ENCODE data around the gene LYVE1. TPM values are rescaled to one million over a fixed set of nuclear protein-coding genes. Genes with fewer than 3 reads are reported as not detected.
A peak's percentile ranks its signal among the peaks of the same experiment; 100 is the strongest.

The LYVE1 gene
- total RNA-seq, 2 donors from 2014 or later = not detected

- Mint-ChIP-seq H3K27me3 (peaks cover 47% of the 10 kb centered on the region), H3K27ac (no peak overlapping the region), H3K36me3 (ENCODE audit: low read depth) (no peaks in the 10 kb centered on the region), H3K4me3 (no peak overlapping the region), H3K4me1 (peaks cover 2% of the 10 kb centered on the region)
- DNase-seq (no peak), ATAC-seq (no peak)
- no peaks in the 10 kb centered on the region for H3K9me3 ChIP-seq (ENCODE audit: control insufficient read depth, low read length, poor library complexity, severe bottlenecking)
Measured at GRCh38 chr11:10564030-10564429, 4.4 kb downstream of the LYVE1 start.

- no peak for ATAC-seq
- H3K9me3 ChIP-seq (ENCODE audit: control insufficient read depth, low read length, poor library complexity, severe bottlenecking) = no peaks in the 10 kb centered on the region
- H3K27ac Mint-ChIP-seq = no peak overlapping the region
Measured at GRCh38 chr11:10561947-10562346, 6.5 kb downstream of the LYVE1 start.

GRCh38 chr11:10561043-10561818 is 7.2 kb downstream of the LYVE1 start:
- no peak for ATAC-seq
- peaks cover 5% of the 10 kb centered on the region for H3K4me1 Mint-ChIP-seq

More at GRCh38 chr11:10561947-10562346, 6.5 kb downstream of the LYVE1 start:
- no peak for DNase-seq
- H3K36me3 Mint-ChIP-seq (ENCODE audit: low read depth) = no peaks in the 10 kb centered on the region
- H3K4me3 Mint-ChIP-seq = no peak overlapping the region
- peaks cover 51% of the 10 kb centered on the region for H3K27me3 Mint-ChIP-seq
- H3K4me1 Mint-ChIP-seq = peaks cover 2% of the 10 kb centered on the region

GRCh38 chr11:10558288-10558687 is 10.2 kb downstream of the LYVE1 start:
- no peak overlapping the region for H3K4me3 Mint-ChIP-seq
- no peaks in the 10 kb centered on the region for H3K9me3 ChIP-seq (ENCODE audit: control insufficient read depth, low read length, poor library complexity, severe bottlenecking)
- no peak overlapping the region for H3K27ac Mint-ChIP-seq
- H3K4me1 Mint-ChIP-seq = peaks cover 5% of the 10 kb centered on the region
- ATAC-seq = no peak
- H3K27me3 Mint-ChIP-seq = peaks cover 27% of the 10 kb centered on the region
- no peak for DNase-seq
- no peaks in the 10 kb centered on the region for H3K36me3 Mint-ChIP-seq (ENCODE audit: low read depth)

More at GRCh38 chr11:10561043-10561818, 7.2 kb downstream of the LYVE1 start:
- H3K4me3 Mint-ChIP-seq = no peak overlapping the region
- no peak overlapping the region for H3K27ac Mint-ChIP-seq
- H3K9me3 ChIP-seq (ENCODE audit: control insufficient read depth, low read length, poor library complexity, severe bottlenecking) = no peaks in the 10 kb centered on the region
- H3K27me3 Mint-ChIP-seq = peaks cover 50% of the 10 kb centered on the region
- H3K36me3 Mint-ChIP-seq (ENCODE audit: low read depth) = no peaks in the 10 kb centered on the region
- DNase-seq = no peak

- H3K9me3 ChIP-seq (ENCODE audit: control insufficient read depth, low read length, poor library complexity, severe bottlenecking) = peaks cover 3% of the 10 kb centered on the region
- Mint-ChIP-seq H3K27me3 (peaks cover 21% of the 10 kb centered on the region), H3K4me3 (no peak overlapping the region), H3K36me3 (ENCODE audit: low read depth) (no peaks in the 10 kb centered on the region), H3K27ac (no peak overlapping the region), H3K4me1 (peaks cover 5% of the 10 kb centered on the region)
- DNase-seq (no peak), ATAC-seq (no peak)
Measured at GRCh38 chr11:10556590-10556989, 11.9 kb downstream of the LYVE1 start.

- ATAC-seq (no peak), DNase-seq (no peak)
- no peak overlapping the region for H3K27ac Mint-ChIP-seq
- peaks cover 3% of the 10 kb centered on the region for H3K9me3 ChIP-seq (ENCODE audit: control insufficient read depth, low read length, poor library complexity, severe bottlenecking)
- H3K4me1 Mint-ChIP-seq = peaks cover 5% of the 10 kb centered on the region
- no peak overlapping the region for H3K4me3 Mint-ChIP-seq
- no peaks in the 10 kb centered on the region for H3K36me3 Mint-ChIP-seq (ENCODE audit: low read depth)
- peaks cover 31% of the 10 kb centered on the region for H3K27me3 Mint-ChIP-seq
Measured at GRCh38 chr11:10551845-10552352, 16.6 kb downstream of the LYVE1 start.

GRCh38 chr11:10551290-10551592 is 17.2 kb downstream of the LYVE1 start:
- Mint-ChIP-seq H3K27me3 (peaks cover 25% of the 10 kb centered on the region), H3K27ac (no peak overlapping the region), H3K4me3 (no peak overlapping the region), H3K36me3 (ENCODE audit: low read depth) (no peaks in the 10 kb centered on the region), H3K4me1 (peaks cover 3% of the 10 kb centered on the region)
- peaks cover 3% of the 10 kb centered on the region for H3K9me3 ChIP-seq (ENCODE audit: control insufficient read depth, low read length, poor library complexity, severe bottlenecking)
- DNase-seq = no peak
- no peak for ATAC-seq

- Mint-ChIP-seq H3K36me3 (ENCODE audit: low read depth) (no peaks in the 10 kb centered on the region), H3K27me3 (peaks cover 25% of the 10 kb centered on the region), H3K4me1 (peaks cover 3% of the 10 kb centered on the region), H3K27ac (no peak overlapping the region), H3K4me3 (no peak overlapping the region)
- H3K9me3 ChIP-seq (ENCODE audit: control insufficient read depth, low read length, poor library complexity, severe bottlenecking) = peaks cover 3% of the 10 kb centered on the region
- DNase-seq (no peak), ATAC-seq (no peak)
Measured at GRCh38 chr11:10550503-10551289, 17.8 kb downstream of the LYVE1 start.

GRCh38 chr11:10544491-10545465 is 23.7 kb downstream of the LYVE1 start:
- H3K27me3 Mint-ChIP-seq = peaks cover 15% of the 10 kb centered on the region
- no peaks in the 10 kb centered on the region for H3K9me3 ChIP-seq (ENCODE audit: control insufficient read depth, low read length, poor library complexity, severe bottlenecking)
- H3K4me3 Mint-ChIP-seq = no peak overlapping the region
- peaks cover 10% of the 10 kb centered on the region for H3K4me1 Mint-ChIP-seq
- H3K36me3 Mint-ChIP-seq (ENCODE audit: low read depth) = no peaks in the 10 kb centered on the region
- ATAC-seq (no peak), DNase-seq (no peak)
- H3K27ac Mint-ChIP-seq = no peak overlapping the region

GRCh38 chr11:10543782-10544181 is 24.7 kb downstream of the LYVE1 start:
- no peak for DNase-seq
- ATAC-seq = no peak
- no peaks in the 10 kb centered on the region for H3K36me3 Mint-ChIP-seq (ENCODE audit: low read depth)
- no peak overlapping the region for H3K4me3 Mint-ChIP-seq
- peak overlapping the region; percentile 14 for H3K27ac Mint-ChIP-seq
- H3K4me1 Mint-ChIP-seq = peaks cover 12% of the 10 kb centered on the region
- H3K27me3 Mint-ChIP-seq = peaks cover 11% of the 10 kb centered on the region
- no peaks in the 10 kb centered on the region for H3K9me3 ChIP-seq (ENCODE audit: control insufficient read depth, low read length, poor library complexity, severe bottlenecking)

- Mint-ChIP-seq H3K4me1 (peaks cover 11% of the 10 kb centered on the region), H3K27ac (no peak overlapping the region), H3K36me3 (ENCODE audit: low read depth) (no peaks in the 10 kb centered on the region), H3K27me3 (peaks cover 4% of the 10 kb centered on the region), H3K4me3 (no peak overlapping the region)
- ATAC-seq (no peak), DNase-seq (no peak)
- H3K9me3 ChIP-seq (ENCODE audit: control insufficient read depth, low read length, poor library complexity, severe bottlenecking) = no peaks in the 10 kb centered on the region
Measured at GRCh38 chr11:10542776-10543175, 25.7 kb downstream of the LYVE1 start.

GRCh38 chr11:10541561-10541930 is 26.9 kb downstream of the LYVE1 start:
- peak overlapping the region; percentile 92 for H3K27ac Mint-ChIP-seq
- H3K4me1 Mint-ChIP-seq = peaks cover 11% of the 10 kb centered on the region
- no peaks in the 10 kb centered on the region for H3K27me3 Mint-ChIP-seq
- H3K4me3 Mint-ChIP-seq = peak overlapping the region; percentile 93
- H3K9me3 ChIP-seq (ENCODE audit: control insufficient read depth, low read length, poor library complexity, severe bottlenecking) = no peaks in the 10 kb centered on the region
- no peak for DNase-seq
- ATAC-seq = no peak
- H3K36me3 Mint-ChIP-seq (ENCODE audit: low read depth) = no peaks in the 10 kb centered on the region
